AG09319 (cell line): ENCODE results near the gene MUC21.

ENCODE experiments used
- DNase-seq: peaks from one replicate; pipeline ENCODE4 v3.0.0-alpha.2; 2010; ENCODE audit warnings: low read depth; ENCODE audit errors: extremely low read depth
- TF ChIP-seq, protein P1 (sequence below): IDR thresholded peaks from 2 replicates; pipeline ENCODE4 v1.5.1; 2011; ENCODE audit warnings: low read depth, mild to moderate bottlenecking, inconsistent platforms, low read length, moderate library complexity

MUC21 gene

DNA sequence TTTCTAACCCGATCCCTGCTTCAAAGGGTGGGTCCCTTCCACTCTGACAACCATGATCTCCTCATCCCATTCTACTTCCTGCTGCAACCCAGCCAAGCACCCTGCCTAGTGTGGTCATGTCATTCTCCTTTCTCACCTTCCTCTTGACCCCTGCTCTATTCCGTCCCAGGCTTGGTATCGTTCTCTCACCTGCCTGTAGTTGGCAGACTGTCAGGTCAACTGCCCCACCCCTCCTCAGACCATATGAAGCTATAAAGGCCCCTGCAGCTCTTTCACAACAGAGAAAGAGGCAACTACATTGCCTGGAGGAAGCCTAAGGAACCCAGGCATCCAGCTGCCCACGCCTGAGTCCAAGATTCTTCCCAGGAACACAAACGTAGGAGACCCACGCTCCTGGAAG, at the start of gene MUC21:
TSS of gene MUC21 (plus strand) at position 280 of the 400 bp plus-strand sequence. CDS start 241 bp downstream, outside the sequence.
- TF ChIP-seq, protein P1, sequence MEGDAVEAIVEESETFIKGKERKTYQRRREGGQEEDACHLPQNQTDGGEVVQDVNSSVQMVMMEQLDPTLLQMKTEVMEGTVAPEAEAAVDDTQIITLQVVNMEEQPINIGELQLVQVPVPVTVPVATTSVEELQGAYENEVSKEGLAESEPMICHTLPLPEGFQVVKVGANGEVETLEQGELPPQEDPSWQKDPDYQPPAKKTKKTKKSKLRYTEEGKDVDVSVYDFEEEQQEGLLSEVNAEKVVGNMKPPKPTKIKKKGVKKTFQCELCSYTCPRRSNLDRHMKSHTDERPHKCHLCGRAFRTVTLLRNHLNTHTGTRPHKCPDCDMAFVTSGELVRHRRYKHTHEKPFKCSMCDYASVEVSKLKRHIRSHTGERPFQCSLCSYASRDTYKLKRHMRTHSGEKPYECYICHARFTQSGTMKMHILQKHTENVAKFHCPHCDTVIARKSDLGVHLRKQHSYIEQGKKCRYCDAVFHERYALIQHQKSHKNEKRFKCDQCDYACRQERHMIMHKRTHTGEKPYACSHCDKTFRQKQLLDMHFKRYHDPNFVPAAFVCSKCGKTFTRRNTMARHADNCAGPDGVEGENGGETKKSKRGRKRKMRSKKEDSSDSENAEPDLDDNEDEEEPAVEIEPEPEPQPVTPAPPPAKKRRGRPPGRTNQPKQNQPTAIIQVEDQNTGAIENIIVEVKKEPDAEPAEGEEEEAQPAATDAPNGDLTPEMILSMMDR: no peak

DNA sequence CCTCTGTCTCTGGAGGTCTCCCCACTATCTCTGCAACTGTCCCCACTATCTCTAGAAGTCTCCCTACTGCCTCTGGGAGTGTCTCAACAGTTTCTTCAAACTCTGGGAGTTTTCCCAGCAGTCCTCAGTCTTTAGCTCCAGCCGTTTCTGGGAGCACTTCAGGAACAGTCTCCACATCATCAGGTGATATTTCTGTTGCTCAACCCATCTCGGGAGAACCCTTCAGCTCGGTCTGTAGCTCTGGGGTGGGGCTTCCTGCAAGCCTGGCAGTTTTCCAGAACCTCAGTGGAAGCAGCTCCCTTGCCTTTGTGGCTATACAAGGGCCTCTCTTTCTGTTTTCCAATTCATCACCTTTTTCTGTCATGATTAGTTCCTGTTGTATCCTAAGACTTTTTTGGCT, 48.5 kb upstream of the MUC21 start:
- DNase-seq: no peak
- TF ChIP-seq, protein P1: no peak

More for the DNA sequence above, at the start of gene MUC21:
- DNase-seq: no peak

DNA sequence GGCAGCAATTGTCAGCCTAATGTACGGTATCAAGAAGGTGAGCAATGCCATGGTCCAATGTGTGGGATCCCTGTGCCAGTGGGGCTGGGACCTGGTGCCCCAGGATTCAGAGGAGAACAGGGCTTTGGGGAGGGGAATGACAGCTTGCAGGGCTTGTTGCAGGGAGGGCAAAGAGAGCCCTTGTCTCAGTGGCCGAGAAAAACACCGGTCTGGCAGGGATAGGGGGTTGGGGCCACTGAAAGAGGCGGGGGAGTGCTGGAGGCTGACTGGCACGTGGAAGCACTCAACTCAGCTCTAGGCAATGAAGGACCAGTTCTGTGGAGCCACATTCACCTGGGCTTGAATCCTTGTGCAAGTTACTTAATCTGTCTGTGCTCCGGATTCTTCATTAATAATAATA, 46.3 kb upstream of the MUC21 start:
- DNase-seq: no peak
- TF ChIP-seq, protein P1: no peak

DNA sequence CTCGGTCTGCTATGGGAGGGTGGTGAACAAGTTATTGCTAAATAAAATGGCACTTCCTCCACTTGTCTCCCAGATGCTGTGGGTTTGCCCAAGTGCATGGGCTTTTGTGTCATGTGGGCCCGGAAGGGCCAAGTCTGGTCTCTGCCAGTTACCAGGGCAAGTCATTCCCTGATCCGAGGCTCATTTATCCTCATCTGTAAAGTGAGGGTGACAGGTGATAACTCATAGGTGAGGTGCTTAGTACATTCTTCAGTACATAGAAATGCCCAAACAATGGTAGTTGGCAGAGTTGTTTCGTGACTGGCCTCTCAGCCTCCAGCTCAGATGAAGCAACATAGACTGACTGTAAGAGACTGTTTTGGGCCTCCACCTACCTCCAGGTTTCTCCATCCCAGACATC, 44.8 kb upstream of the MUC21 start:
- DNase-seq: no peak
- TF ChIP-seq, protein P1: no peak

DNA sequence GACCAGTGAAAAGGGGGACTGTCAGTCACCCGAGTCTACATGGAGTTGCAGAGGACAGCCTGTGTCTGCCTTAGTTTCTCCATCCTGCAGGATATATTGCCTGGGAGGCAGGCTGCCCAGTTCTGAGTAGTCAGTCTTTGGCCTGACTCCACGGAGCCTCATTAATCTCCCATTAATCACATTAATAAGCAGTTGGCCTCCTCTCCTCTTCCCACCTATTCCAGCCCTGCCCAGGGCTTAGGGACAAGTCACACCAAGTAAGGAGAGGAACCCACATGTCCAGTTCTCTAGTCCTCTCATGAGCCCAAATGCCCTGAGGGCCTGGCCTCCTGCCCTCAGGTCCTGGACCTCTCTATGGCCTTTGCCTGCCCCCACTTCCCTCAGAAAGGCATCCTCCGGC, 44.0 kb upstream of the MUC21 start:
- no peak for DNase-seq
- TF ChIP-seq, protein P1: no peak

DNA sequence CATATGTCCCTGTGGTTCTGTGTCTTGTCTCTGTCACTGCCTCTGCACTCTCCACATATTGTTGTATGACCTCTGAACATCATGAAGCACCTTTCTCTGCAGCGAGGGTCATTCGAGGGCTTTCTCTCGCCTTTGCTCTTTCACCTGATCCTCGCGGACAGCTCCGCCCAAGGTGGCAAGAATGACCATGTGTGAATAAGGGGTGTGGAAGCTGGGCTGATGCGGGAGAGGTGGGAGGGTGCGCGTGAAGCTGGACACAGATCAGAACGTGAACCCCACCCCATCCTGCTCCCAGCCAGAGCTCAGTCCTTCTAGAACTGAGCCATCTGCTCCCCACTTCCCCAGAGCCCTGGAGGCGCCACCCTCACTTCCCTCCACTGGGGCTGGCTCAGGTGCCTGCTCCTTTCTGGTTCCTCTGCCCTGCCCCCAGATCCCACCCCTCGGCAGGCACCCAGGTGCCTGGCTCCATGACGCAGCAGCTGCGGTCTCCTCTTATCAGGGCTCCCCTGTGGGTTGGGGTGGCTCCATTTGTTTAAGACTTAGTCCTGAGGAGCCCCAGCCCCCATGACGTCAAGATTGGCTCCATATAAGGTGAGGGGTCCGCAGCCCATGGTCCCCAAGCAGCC, 43.0 kb upstream of the MUC21 start, which contains the start of gene MUCL3:
TSS of gene MUCL3 (plus strand) at position 613 of the 626 bp plus-strand sequence. CDS start 27 bp downstream, outside the sequence.
- no peak for DNase-seq

More for the DNA sequence above, 43.0 kb upstream of the MUC21 start, which contains the start of gene MUCL3:
- TF ChIP-seq, protein P1: no peak
